Endothelial cell of umbilical vein (primary cell): ENCODE results near the gene LRP1. TPM values are rescaled to one million over a fixed set of nuclear protein-coding genes. Genes with fewer than 3 reads are reported as not detected.

Source experiments
- BruUV-seq: library from RNA; stranded (reverse); fragments of 400-500 nt; replicated peaks from 2 replicates; lab custom pipeline; 2021; lab: Mats Ljungman, UMichigan
- CTCF ChIA-PET: fragments of 300-600, 350-600 bp; sonication (Branson Sonifier 250); formaldehyde crosslinking; loops from one replicate; lab custom pipeline; 2021; ENCODE audit warnings: antibody characterized with exemption, inconsistent platforms; lab: Charles Lee
- POLR2A ChIA-PET: fragments of 300-600, 350-600 bp; sonication (Branson Sonifier 250); formaldehyde crosslinking; loops from one replicate; lab custom pipeline; 2021; ENCODE audit warnings: antibody characterized with exemption, inconsistent platforms; lab: Charles Lee
- DNase-seq: peaks from one replicate; pipeline ENCODE4 v3.0.0-alpha.2; 2011; ENCODE audit warnings: low read depth, low spot score
- FAIRE-seq: peaks from 2 replicates; lab custom pipeline; 2011; peaks lifted over from hg19 to GRCh38; lab: Jason Lieb, UNC
- H2AFZ ChIP-seq: 2 replicates; pipeline ENCODE4 v1.6.0; 2012; ENCODE audit warnings: low read depth, low read length, control low read depth, inconsistent platforms
- H3K27ac ChIP-seq: 2 replicates; pipeline ENCODE4 v1.5.1; 2011; ENCODE audit warnings: low read depth, mild to moderate bottlenecking, control low read depth, low read length, moderate library complexity; ENCODE audit not compliant: insufficient read depth
- H3K27me3 ChIP-seq, 2 experiments: 2 replicates each; pipeline versions ENCODE4 v1.6.0 to v1.6.1; 2011; ENCODE audit warnings: low read length in 2 of 2, mixed read lengths in 1 of 2; ENCODE audit not compliant: control insufficient read depth in 2 of 2, insufficient read depth in 2 of 2
- H3K36me3 ChIP-seq, 2 experiments: 2 replicates in 1 of 2; 3 replicates in 1 of 2; pipeline ENCODE4 v1.5.1; 2011; ENCODE audit warnings: low read length in 2 of 2, mild to moderate bottlenecking in 1 of 2, moderate library complexity in 1 of 2; ENCODE audit not compliant: control insufficient read depth in 2 of 2, insufficient read depth in 2 of 2; ENCODE audit errors: extremely low read depth in 1 of 2
- H3K4me1 ChIP-seq: 3 replicates; pipeline ENCODE4 v1.5.1; 2011; ENCODE audit warnings: mild to moderate bottlenecking, low read length; ENCODE audit not compliant: control insufficient read depth, insufficient read depth; ENCODE audit errors: extremely low read depth
- H3K4me2 ChIP-seq: 2 replicates; pipeline ENCODE4 v1.6.1; 2011; ENCODE audit warnings: low read length, control low read depth, mixed read lengths; ENCODE audit not compliant: insufficient read depth
- H3K4me3 ChIP-seq, 3 experiments: fragments of 200-600 bp in 1 of 3; sonication (generic), shearing (Covaris generic) in 1 of 3; replicated peaks in 1 of 3; 2 replicates each; pipeline ENCODE4 v1.5.1; 2011 to 2016; ENCODE audit warnings: control low read depth in 3 of 3, low read length in 3 of 3, mild to moderate bottlenecking in 2 of 3, inconsistent platforms in 1 of 3, low read depth in 1 of 3, moderate library complexity in 1 of 3; ENCODE audit not compliant: insufficient read depth in 1 of 3
- H3K79me2 ChIP-seq: 2 replicates; pipeline ENCODE4 v1.6.0; 2012; ENCODE audit warnings: low read length, inconsistent platforms; ENCODE audit not compliant: control insufficient read depth, insufficient read depth
- H3K9ac ChIP-seq: replicated peaks from 2 replicates; pipeline ENCODE3; 2011; ENCODE audit warnings: low read length, control low read depth; ENCODE audit not compliant: insufficient read depth; ENCODE audit errors: extremely low read depth
- H3K9me1 ChIP-seq: replicated peaks from 3 replicates; pipeline ENCODE4 v1.6.0; 2011; ENCODE audit warnings: mild to moderate bottlenecking, low read length; ENCODE audit not compliant: control insufficient read depth, insufficient read depth; ENCODE audit errors: extremely low read depth
- H3K9me3 ChIP-seq: replicated peaks from 2 replicates; pipeline ENCODE4 v1.5.1; 2012; ENCODE audit warnings: low read length, inconsistent platforms; ENCODE audit not compliant: control insufficient read depth, insufficient read depth
- H4K20me1 ChIP-seq: replicated peaks from 2 replicates; pipeline ENCODE3; 2011; ENCODE audit warnings: mild to moderate bottlenecking, low read length; ENCODE audit not compliant: control insufficient read depth, insufficient read depth; ENCODE audit errors: extremely low read depth
- EZH2 ChIP-seq: IDR thresholded peaks from 2 replicates; pipeline ENCODE4 v1.6.1; 2012; ENCODE audit warnings: borderline replicate concordance, low read depth, mild to moderate bottlenecking, moderate library complexity, low read length, inconsistent platforms; ENCODE audit not compliant: severe bottlenecking
- FOS ChIP-seq: IDR thresholded peaks from 2 replicates; pipeline ENCODE4 v1.6.1; 2011; ENCODE audit warnings: mild to moderate bottlenecking, low read length, moderate library complexity, borderline replicate concordance; ENCODE audit not compliant: insufficient read depth
- GATA2 ChIP-seq: IDR thresholded peaks from 2 replicates; pipeline ENCODE4 v1.7.0; 2011; ENCODE audit warnings: low read depth, mild to moderate bottlenecking, moderate library complexity, mixed read lengths, low read length; ENCODE audit not compliant: insufficient read length, insufficient read depth
- JUN ChIP-seq: IDR thresholded peaks from 2 replicates; pipeline ENCODE4 v1.6.1; 2011; ENCODE audit warnings: borderline replicate concordance, low read depth; ENCODE audit not compliant: insufficient read length, insufficient read depth
- MYC ChIP-seq: IDR thresholded peaks from one replicate; pipeline ENCODE4 v1.6.1; 2011; ENCODE audit warnings: mild to moderate bottlenecking, low read depth, low read length
- POLR2A ChIP-seq: IDR thresholded peaks from 2 replicates; pipeline ENCODE4 v1.6.1; 2012; ENCODE audit warnings: low read depth, mild to moderate bottlenecking, control low read depth, low read length
- POLR2AphosphoS5 ChIP-seq: IDR thresholded peaks from 2 replicates; pipeline ENCODE4 v1.6.1; 2012; ENCODE audit warnings: low read depth, mild to moderate bottlenecking, control low read depth, low read length, moderate library complexity; ENCODE audit not compliant: insufficient read depth
- dilution Hi-C: fragments of 300-500 bp; cut with MboI; formaldehyde crosslinking; loops from one replicate; pipeline ENCODE4 v1.15.0; 2019; ENCODE audit warnings: low sequenced_read_pairs; ENCODE audit not compliant: extremely low pct_ligation_motif_present
- intact Hi-C: fragments of 100-400 bp; cut with micrococcal nuclease; formaldehyde crosslinking; loops from one replicate; pipeline ENCODE4 v1.10.0; 2022
- polyA plus RNA-seq, 4 experiments: library from polyadenylated mRNA; depleted of rRNA in 3 of 4; stranded (reverse) in 3 of 4; unstranded in 1 of 4; fragments of >200 nt; gene quantifications; 2 replicates each; pipeline versions ENCODE4 v1.2.1 to v1.2.3, GENCODE V29; 2011 to 2012; ENCODE audit warnings: missing spikeins in 1 of 4
- total RNA-seq: library from RNA; stranded (reverse); gene quantifications from 2 replicates; pipeline ENCODE4 v1.2.3, GENCODE V29; 2021
- TF ChIP-seq, protein P1 (sequence below), 2 donors: IDR thresholded peaks; 1 replicate in 1 of 2; 2 replicates in 1 of 2; pipeline ENCODE4 v1.5.1; 2011; ENCODE audit warnings: low read length in 2 of 2, mild to moderate bottlenecking in 2 of 2, moderate library complexity in 2 of 2, control low read depth in 1 of 2, inconsistent platforms in 1 of 2, low read depth in 1 of 2; ENCODE audit not compliant: insufficient read depth in 1 of 2; ENCODE audit errors: extremely low read depth in 1 of 2
- TF ChIP-seq, protein P2 (sequence below): IDR thresholded peaks from 2 replicates; pipeline ENCODE4 v1.6.1; 2011; ENCODE audit not compliant: insufficient read depth, insufficient read length

The LRP1 gene
- total and polyA plus RNA-seq, 2 donors (not counting 3 experiments of a cell fraction or from before 2014, with no cell fraction given), result 1.6 to 4.6 TPM

GRCh38 chr12:57152639-57153038 is 24.4 kb downstream of the LRP1 start:
- no peaks in the 10 kb centered on the region for H4K20me1 ChIP-seq
- CTCF ChIA-PET, result interaction anchor here (1.0 to 1.4 kb wide), 4 partner anchors 17 to 28 kb away, joined by 3 to 5 read pairs (median 4); no protein-coding TSS in a partner anchor

More at GRCh38 chr12:57152639-57153038, 24.4 kb downstream of the LRP1 start:
- H3K4me1 ChIP-seq, result peaks cover 2% of the 10 kb centered on the region
- dilution Hi-C loops, result no loop called here
- FAIRE-seq (no peak), DNase-seq (no peak)
- TF ChIP-seq FOS (no peak), MYC (no peak), JUN (no peak), POLR2AphosphoS5 (no peak), EZH2 (no peak), GATA2 (no peak), POLR2A (no peak)
- TF ChIP-seq, protein P1, sequence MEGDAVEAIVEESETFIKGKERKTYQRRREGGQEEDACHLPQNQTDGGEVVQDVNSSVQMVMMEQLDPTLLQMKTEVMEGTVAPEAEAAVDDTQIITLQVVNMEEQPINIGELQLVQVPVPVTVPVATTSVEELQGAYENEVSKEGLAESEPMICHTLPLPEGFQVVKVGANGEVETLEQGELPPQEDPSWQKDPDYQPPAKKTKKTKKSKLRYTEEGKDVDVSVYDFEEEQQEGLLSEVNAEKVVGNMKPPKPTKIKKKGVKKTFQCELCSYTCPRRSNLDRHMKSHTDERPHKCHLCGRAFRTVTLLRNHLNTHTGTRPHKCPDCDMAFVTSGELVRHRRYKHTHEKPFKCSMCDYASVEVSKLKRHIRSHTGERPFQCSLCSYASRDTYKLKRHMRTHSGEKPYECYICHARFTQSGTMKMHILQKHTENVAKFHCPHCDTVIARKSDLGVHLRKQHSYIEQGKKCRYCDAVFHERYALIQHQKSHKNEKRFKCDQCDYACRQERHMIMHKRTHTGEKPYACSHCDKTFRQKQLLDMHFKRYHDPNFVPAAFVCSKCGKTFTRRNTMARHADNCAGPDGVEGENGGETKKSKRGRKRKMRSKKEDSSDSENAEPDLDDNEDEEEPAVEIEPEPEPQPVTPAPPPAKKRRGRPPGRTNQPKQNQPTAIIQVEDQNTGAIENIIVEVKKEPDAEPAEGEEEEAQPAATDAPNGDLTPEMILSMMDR (IDR thresholded peaks at IDR 0.05; ENCODE audit: extremely low read depth in 1 of 2, insufficient read depth in 1 of 2, low read depth in 1 of 2, low read length in 2 of 2), result no peak
- TF ChIP-seq, protein P2, sequence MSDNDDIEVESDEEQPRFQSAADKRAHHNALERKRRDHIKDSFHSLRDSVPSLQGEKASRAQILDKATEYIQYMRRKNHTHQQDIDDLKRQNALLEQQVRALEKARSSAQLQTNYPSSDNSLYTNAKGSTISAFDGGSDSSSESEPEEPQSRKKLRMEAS, result no peak
- no peaks in the 10 kb centered on the region for H3K27me3 ChIP-seq
- no peak overlapping the region for H3K4me2 ChIP-seq
- no peak overlapping the region for H3K9ac ChIP-seq
- no peak overlapping the region for H3K27ac ChIP-seq
- H3K9me1 ChIP-seq, result no peaks in the 10 kb centered on the region
- no peak overlapping the region for H2AFZ ChIP-seq
- no TSS peak for BruUV-seq
- H3K79me2 ChIP-seq, result no peaks in the 10 kb centered on the region
- no peaks in the 10 kb centered on the region for H3K36me3 ChIP-seq
- POLR2A ChIA-PET, result no interaction called here
- no peaks in the 10 kb centered on the region for H3K9me3 ChIP-seq
- intact Hi-C loops, result no loop called here
- H3K4me3 ChIP-seq, result no peak overlapping the region
